ENCODE measurements around the gene JMJD6.

JMJD6 gene

GRCh38 chr17:76679239-76679638 lies 47.2 kb downstream of the JMJD6 start:
- no peak for DNase-seq (ENCODE audit: low spot score)

- DNase-seq (ENCODE audit: low spot score), result peak; percentile 51
These were observed 48.1 kb downstream of the JMJD6 start for GRCh38 chr17:76678330-76678729.

- DNase-seq (ENCODE audit: low spot score), result no peak
These were observed 49.0 kb downstream of the JMJD6 start for GRCh38 chr17:76677406-76677805.

GRCh38 chr17:76676629-76677028 lies 49.8 kb downstream of the JMJD6 start:
- no peak for DNase-seq (ENCODE audit: low spot score)

- DNase-seq (ENCODE audit: low spot score), result no peak
These were observed 50.8 kb downstream of the JMJD6 start for GRCh38 chr17:76675648-76676047.

- DNase-seq (ENCODE audit: low spot score), result no peak
These were observed 51.8 kb downstream of the JMJD6 start for GRCh38 chr17:76674600-76674999.

- no peak for DNase-seq (ENCODE audit: low spot score)
These were observed 52.7 kb downstream of the JMJD6 start for GRCh38 chr17:76673729-76674128.

GRCh38 chr17:76672892-76673291 lies 53.5 kb downstream of the JMJD6 start:
- no peak for DNase-seq (ENCODE audit: low spot score)

- no peak for DNase-seq (ENCODE audit: low spot score)
These were observed 54.0 kb downstream of the JMJD6 start for GRCh38 chr17:76672270-76672851.

GRCh38 chr17:76671912-76672262 lies 54.5 kb downstream of the JMJD6 start:
- DNase-seq (ENCODE audit: low spot score), result no peak

GRCh38 chr17:76671123-76671911 lies 55.1 kb downstream of the JMJD6 start:
- DNase-seq (ENCODE audit: low spot score), result peak; percentile 100

- no peak for DNase-seq (ENCODE audit: low spot score)
These were observed 55.7 kb downstream of the JMJD6 start for GRCh38 chr17:76670718-76671122.

- DNase-seq (ENCODE audit: low spot score), result peak; percentile 59
These were observed 56.2 kb downstream of the JMJD6 start for GRCh38 chr17:76670020-76670717.
